RPMI8226 (cell line): ENCODE data around the gene UTS2R.

Source experiments
- DNase-seq: peaks from one replicate; pipeline ENCODE4 v3.0.0-alpha.2; 2015

Gene UTS2R

DNA sequence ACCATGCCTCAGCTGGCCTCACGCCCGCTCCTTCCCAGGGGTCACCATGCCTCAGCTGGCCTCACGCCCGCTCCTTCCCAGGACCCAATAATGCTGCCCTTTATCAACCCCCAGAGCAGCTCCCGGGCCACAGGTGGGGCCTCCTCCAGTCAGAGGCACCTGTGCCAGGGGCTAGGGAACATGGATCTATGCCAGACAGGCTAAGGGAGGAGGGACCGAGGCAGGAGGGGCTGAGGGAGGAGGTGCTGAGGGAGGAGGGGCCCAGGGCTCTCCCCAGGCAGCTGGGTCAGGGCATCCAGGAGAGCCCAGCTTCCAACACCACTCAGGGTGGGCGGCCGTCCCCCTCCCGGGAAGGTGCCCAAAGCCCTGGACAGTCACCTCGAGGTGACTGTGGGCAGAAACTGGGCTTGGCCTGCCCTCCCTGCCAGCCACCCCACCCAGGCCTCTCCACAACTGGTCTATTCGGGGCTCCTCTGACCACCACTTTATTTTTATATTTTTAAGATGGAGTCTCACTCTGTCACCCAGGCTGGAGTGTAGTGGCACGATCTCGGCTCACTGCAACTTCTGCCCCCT, 19.4 kb downstream of the UTS2R start:
- DNase-seq: peak; percentile 50

DNA sequence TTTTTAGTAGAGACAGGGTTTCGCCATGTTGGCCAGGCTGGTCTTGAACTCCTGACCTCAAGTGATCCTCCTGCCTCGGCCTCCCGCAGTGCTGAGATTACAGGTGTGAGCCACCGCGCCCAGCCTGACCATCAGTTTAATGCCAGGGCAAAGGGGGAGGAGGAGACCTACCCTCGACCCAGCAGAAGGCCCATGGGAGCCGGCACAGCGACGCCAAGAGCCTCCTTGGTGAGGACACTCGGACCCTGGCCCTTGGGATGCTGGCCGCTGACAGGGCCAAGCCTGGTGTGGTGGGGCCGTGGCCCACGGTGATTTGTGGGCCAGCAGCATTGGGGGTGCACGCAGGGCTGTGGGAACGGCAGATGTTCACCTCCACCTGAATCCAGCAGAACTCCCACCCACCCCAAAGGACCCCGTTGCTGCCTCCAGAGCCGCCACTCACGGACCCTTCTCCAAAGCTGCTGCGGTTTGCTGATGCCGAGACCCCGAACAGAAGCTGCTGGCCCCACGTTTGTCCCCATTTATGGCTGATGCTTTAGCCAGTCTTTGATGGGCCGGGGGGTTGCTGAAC, 20.0 kb downstream of the UTS2R start:
- DNase-seq: no peak

DNA sequence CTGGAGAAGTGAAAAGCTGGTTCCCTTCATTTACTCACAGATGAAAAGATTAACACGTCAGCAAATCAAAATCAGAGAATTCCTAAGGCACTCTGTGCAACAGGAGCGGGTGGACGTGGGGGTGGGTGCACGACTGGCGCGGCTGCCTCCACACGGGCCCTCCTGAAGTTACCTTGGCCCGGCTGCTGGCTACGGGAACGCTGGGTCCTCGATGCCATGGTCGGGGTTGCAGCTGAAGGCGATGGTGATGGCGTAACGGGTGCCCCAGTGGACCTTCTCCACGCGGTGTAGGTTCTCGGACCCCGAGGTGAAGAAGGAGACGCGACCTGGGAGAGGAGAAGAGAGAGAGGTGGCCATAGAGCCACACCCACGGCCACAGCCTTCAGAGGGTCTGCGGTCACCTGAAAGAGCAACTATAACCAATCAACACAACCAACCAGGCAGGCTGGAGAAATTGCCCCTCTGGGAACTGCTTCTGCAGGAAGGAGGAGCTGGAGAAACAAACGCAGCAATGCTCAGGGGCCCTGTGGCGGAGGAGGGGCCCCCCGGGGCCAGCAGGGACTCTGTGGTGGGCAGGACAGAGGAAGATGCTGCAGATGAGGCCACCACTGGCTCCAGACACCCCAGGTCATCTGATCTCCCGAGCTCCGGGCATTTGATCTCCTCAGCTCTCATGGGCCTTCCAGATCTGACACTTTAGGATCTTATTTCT, 20.8 kb downstream of the UTS2R start:
- DNase-seq: no peak

DNA sequence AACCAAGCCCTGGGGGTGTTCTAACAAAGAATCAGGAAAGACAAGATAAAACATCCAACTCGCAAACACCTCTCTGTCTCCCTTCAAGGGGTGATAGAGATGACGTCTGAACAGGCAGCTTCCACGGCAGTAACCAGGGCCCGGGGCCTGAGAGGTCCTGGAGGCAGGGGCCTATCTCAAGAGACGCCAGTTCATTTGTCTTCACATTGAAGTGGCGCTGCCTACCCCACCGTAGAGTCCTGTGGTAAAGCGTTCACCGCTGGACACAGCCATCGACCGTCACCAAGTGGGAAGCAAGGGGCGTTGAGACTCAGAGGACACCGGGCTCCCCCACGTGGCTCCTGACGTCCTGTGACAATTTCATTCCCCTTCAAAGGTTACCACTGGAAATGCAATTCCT, 21.4 kb downstream of the UTS2R start:
- DNase-seq: no peak

DNA sequence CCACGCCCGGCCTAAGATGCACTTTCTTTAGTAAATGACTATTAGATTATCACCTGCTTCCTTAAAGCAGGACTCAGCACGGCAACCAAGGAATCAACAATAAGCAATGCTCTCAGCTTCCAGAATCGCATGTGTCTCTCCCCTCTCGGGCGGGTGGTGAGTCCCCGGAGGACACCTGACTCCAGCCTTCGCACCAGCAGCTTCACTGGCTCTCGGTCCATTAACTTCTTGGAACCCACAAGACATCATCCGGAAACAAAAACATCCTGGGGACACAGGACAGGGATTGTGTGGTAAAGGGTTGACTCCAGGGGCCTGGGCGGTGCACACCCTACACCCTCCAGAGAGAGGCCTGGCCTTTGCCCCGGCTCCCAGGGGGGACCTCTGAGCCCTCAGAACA, 22.7 kb downstream of the UTS2R start:
- DNase-seq: no peak

DNA sequence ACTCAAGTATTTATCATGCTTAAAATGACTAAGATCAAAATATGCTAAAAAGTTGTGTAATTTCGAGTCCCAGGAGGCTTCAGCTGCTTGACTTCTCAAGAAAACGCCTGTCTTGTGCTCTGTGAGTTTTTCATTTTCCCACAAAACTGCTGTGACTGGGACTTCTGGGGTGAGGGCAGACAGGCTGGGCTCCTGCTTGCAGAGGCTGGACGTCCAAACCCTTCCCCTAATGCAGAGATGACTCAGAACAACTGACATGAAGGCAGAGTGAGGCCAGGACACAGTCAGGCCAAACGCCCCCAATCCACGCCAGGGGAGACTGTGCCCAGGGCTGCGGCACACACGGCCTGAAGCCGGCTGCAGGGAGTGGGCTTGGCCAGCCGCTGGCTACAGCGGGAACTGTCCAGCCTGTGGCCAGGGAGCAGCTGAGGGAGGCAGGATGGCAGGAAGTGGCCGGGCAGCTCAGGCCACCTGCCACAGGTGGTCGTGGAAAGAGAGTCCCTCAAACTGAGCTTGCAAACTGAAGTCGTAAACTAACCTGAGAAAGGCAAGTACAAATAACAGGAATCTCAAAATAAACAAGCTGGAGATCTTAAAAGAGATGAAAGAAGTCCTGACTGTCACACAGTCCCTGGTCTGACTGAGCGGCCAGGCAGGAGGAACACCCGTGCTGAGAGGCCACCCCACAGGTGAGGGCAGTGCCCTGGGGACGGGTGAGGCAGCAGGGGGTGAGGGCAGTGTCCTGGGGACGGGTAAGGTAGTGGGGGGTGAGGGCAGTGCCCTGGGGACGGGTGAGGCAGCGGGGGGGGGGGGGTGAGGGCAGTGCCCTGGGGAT, 25.3 kb downstream of the UTS2R start:
- no peak for DNase-seq

DNA sequence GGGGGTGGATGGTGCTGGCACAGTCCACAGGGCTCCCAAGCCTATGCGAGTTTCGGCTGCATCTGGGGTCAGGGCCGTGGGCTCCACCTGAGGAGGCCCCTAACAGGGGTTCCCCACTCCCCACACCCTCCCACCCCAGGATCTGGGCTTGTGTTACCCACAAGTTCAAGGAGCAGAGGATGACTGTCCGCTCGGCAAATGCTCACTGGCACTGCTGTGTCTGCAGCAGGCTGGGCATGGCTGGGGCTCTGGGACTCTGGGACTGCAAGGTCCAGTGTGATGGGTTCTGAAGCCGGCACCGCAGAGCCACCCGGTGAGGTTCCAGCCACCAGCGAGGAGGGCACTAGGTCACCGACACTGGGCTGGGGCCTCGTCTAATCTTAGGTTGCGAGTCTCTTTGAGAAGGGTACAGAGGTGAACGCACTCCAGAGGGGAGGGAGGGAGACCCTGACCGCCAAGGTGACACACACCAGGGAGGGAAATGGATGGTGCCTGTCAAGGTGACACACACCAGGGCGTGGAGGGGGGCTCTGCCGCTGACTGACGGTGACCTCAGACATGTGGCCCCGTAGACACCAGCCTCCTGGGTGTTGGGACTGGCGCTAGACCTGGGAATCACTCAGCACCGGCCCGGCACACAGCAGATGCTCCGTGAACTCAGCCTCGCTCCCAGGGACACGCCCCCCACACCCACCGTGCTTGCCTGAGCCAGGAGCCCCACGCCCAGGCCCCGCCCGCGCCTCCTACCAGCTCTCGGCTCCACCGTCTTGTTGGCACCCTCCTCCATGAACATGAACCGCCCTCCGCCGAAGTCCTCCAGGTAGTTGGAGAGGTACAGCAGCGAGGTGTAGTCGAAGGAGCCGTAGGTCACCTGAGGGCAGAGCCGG, 26.1 kb downstream of the UTS2R start:
- no peak for DNase-seq

DNA sequence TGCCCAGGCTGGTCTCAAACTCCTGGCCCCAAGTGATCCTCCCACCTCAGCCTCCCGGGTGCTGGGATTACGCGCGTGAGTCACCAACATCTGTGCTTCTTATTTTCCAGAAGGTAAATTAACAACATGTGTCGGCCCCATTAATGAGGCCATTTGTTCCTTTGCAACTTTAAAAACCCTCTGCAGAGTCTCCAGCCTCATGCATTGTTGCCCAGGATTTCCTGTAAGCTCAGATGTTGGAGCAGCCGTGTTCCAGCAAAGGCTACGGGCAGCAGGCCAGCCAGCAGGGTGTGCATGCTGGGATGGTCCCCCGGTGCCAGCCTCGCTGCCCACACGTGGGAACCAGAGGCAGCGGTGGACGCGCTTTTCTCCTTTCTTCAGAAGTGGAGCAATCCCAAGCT, 27.5 kb downstream of the UTS2R start:
- DNase-seq: no peak

DNA sequence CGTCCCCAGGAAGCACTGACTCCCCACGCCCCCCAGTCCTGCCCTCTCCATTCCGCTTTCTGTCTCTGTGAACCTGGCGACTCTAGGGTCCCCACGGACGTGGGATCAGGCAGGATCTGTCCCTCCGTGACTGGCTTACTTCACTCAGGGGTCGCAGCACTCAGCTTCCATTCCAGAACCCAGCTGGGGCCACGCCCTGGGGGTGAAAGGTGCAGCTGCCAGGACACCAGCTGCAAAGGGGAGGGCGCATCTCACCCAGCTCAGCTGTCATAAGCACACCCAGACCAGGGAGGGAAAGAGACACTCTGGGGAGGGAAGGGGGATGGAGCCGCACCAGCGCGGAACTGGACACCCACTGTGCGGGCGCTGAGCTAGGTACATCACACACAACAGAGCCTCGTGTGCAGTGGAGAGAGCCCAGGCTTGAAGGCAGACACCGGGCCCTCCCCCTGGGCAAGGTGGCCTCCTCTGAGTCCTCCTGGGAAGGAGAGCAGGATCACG, 28.1 kb downstream of the UTS2R start:
- DNase-seq: peak; percentile 29

DNA sequence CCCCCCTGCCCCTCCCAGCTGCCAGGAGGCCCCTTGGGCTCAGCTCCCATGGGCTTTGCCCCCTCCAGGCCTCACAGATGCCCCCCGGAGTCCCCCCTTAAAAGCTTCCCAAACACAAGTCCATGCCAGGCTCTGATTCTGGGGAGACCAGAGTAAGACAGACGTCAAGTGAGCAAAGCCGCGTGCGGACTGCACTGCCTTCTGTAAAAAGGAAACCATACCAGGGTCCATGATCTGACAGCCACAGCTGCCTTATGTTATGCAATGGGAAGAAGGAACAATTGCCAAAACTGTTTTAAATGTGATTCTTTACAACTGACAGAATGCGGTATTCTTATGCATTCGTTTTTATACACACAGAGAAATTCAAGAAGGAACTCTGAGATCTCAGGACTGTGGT, 28.6 kb downstream of the UTS2R start:
- peak; percentile 38 for DNase-seq

DNA sequence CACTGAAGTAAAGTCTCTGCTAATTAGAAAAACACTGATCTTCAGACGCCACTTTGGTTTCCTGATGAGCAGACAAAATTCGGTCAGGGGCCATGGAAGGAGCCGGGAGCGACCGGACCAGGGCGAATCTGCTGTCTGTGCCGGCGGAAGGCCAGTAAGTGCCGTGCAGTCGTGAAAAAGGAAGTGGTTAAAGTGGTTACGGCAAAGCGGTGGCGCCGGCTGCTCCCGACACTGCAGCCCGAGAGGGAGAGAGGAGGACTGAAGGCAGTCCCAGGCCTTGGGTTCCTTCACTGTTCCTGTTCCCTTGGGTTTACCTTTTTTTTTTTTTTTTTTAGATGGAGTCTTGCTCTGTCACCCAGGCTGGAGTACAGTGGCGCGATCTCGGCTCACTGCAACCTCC, 29.3 kb downstream of the UTS2R start:
- peak; percentile 93 for DNase-seq

DNA sequence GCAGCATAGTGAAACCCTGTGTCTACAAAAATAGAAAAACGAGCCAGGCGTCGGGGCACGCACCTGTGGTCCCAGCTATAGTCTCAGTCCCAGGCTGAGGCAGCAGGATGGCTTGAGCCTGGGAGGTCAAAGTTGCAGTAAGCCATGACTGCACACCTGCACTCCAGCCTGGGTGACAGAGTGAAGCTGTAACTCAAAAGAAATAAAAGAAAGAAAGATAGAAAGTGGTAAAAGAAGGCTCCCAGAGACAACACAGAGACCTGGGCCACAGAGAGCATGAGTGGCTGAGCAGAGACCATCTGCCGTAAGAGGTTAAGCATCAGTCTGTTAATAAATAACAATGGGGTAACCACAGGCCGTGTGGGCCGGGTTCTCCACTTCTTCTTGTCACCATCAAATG, 31.3 kb downstream of the UTS2R start:
- DNase-seq: peak; percentile 88

DNA sequence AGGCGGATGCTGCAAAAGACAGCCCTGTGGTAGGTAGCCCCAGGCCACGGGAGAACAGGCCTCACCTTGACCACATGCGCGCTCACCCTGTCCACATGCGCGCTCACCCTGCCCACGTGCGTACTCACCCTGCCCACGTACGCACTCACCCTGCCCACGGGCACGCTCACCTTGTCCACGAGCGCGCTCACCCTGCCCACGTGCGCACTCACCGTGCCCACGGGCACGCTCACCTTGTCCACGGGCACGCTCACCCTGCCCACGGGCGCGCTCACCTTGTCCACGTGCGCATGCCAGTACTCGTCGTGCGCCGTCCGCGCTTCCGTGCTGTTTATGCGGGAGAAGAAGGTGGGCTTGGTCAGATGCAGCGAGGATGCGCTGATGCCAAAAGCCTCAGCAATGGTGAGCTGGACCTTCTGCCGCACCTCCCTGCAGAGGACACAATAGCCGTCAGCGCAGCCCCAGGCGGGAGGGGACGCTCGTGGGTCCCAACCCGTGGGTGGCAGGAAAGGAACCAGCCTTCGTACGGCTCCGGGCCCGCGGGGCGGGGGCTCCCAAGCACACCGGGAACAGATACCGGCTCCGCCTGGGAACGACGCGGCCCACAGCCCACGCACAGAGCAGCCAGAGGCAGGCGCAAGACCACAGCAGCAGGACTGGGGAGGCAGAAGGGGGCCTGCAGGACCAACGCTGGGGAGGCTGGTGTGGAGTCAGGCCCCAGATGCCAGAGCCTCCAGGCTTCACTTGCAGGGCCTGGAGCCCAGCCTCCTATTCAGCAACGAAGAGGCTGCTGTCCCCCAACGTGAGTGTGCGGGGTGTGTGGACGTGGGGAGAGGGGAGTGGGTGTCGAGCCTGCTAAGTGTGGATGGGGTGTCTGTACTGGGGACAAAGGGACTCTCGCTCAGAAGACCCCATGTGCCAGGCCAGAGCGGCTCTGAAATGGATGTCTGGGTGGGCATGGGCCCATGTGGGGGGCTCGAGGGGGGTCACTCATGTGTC, 32.4 kb downstream of the UTS2R start:
- no peak for DNase-seq

DNA sequence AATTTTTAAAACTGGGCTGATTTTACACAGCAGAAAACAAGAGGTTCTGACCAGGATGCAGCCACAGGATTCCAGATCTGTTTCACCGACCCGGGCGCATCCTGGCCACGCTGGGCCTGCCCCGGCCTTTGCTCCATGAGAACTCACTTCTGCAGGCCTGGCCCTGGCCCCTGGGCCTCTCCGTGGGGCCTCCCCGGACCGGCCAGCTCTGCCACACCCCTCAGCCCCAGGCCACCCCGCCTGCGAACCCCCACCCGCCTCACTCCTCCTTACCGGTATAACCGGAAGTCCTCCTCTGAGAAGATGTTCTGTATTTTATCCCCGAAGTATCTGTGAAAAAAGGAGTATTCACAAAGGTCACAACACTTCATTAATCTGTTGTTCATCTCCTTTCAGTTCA, 33.5 kb downstream of the UTS2R start:
- no peak for DNase-seq

DNA sequence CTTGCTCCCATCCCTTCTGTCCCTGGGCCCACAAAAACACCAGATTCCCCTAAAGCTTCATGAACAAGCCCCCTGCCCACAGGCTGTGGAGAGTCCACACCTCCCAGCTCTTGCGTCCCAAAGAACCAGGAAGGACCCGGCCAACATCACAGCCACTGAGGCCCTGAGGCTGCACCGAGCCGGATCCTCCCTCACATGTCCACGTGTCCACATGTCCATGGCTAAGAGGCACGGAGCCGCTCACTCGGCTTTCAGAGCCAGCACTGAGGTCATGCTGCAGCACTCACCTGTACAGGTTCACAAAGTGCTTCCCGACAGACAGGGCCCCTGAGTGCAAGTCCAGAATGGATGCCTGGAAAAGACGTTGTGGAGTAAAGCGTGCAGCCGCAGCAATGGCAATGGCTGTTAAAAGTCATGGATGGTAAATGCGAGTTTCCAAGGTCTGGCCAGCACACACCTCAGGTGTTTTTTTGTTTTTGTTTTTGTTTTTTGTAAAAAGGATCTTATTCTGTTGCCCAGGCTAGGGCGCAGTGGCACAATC, 34.6 kb downstream of the UTS2R start:
- no peak for DNase-seq

DNA sequence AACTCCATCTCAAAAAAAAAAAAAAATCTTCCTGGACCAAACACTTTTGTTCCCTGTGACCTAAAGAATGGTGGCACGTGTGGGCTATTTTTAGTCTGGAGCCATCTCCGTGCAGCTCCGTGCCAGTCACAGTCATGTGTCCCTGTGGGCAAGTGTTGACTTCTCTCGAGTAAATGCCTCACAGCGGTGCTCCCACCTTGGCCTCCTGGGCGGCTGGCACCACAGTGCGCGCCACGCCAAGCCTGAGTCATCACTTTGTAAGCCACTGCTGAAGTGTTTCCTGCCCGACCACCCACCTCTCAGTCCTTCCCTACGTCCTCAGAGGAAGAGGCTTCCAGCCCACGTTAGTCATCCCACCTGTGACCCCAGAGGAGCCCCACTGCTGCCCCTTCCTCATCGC, 35.7 kb downstream of the UTS2R start:
- no peak for DNase-seq

DNA sequence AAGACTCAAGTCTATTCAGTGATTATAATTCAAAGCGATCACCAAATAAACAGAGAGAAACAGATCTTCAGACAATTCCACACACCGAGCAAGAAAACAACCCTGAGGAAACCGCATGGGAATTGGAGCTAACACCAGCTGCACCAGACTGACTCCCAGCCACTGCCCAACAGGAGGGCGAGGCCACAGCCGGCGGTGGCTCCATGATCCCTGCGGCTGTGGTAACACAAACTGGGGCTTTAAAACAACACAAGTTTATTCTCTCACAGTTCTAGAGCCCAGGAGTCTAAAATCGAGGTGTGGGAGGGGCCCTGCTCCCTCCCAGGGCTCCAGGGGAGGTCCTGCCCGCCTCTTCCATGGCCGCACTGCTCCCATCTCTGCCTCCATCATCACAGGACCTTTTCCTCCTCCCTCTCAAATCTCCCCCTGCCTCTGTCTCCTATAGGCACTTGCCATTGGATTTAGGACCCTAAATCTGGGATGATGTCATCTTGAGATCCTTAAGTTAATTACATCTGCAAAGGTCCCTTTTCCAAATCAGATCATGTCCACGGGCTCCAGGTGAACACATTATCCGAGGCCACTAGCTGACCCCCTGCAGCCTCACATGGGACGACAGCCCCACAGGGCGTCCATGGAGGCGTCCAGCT, 36.8 kb downstream of the UTS2R start:
- no peak for DNase-seq

DNA sequence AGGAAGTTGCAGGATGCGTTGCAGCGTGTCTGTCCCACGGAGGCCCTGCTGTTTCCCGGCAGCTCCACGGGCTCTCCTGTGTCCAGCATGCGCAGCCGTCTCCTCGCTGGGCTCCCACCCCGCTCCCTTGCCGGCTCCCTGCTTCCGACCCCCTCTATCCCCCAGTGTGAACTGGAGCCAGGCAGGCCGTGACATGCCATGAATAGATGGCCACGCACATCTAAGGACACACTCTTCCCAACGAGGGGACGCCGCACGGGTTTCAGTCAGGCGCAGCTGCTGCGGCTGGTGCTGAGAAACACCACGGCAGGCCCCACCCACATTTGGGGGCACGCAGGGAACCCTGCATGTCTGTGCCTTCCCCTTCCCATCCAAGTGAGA, 37.4 kb downstream of the UTS2R start:
- DNase-seq: no peak

DNA sequence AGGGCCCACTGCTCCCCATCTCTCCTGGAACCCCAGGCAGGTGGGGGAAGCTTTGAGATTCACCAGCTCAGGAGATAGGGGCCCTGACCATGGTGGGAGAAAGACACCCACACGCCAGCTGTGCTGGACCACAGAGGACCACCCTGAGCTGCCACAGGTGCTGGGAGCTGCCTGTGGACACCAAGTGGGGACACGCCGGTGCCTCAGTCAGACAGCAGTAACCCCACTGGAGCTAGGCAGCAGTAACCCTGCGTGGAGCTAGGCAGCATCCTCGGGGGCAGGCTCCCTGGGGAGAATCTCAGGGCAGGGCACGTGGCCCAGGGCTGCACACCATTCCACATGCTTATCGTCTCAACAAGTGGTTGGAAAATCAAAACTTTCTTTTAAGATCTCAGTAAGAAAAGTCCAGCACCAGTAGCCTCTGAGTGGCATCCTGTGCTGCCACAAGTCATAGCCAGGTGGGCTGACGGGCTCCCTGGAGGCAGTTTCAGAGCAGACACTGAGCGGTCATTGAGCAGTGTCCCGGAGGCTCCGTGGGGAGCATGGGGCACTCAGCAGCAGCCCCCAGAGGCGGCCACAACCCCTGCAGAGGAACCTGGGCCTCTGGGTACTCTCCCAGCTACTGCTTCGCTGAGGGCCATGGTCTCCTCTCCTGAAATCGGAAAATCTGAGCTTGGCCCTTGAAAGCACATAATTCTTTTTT, 38.6 kb downstream of the UTS2R start:
- DNase-seq: no peak
